Measurements from ENCODE around the gene KLHL17. TPM values are rescaled to one million over a fixed set of nuclear protein-coding genes. Genes with fewer than 3 reads are reported as not detected.

The KLHL17 gene
- total RNA-seq, 1 donor from 2014 or later = 1.0 TPM

DNA sequence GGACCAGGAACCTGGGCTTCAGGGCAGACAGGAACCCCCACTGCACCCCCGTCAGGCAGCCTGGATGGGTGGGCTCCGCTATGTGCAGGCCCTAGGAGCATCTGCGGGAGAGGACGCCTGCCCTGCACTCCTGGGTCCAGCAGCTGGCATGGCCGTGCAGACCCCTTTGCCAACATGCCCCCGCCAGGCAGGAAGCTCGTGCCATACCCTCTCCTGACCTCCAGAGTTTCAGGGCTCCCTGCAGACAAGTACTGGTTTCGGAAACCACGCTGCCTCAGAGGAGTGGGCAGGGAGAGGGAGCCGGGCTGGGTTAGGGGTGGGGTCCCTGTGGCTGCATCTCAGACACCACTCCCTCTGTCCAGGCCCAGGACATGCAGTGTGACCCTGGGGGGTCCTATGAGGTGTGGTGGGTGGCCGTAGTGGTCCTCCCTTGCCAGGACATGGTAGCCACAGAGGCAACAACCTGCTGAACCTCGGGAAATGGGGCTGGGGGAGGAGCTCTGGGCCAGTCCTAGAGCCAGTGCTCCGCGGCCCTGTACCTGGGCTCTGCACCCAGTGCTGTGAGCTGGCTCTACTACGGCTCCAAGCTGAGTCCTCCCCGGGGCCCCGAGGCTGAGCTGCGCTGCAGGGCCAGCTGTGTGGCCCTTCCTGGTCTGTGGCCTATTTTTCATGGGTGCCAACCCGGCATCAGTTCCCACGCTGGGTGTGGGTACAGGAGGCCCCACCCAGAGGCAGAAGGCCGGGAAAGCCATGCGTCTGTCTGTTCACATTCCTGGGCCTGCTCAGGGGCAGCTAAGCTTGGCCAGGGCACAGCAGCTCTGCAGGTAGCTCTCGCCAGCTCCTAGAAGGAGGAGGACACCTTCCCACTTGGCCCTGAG is 7.3 kb downstream of the KLHL17 start:
- H3K27me3 ChIP-seq (ENCODE audit: control insufficient read depth in 3 of 3, insufficient read depth in 3 of 3, low read length in 3 of 3) = peaks cover 44 to 65% (median 52%) of the 10 kb centered on the region in 3 donors
- H3K4me3 ChIP-seq (ENCODE audit: low read length in 3 of 3) = peak overlapping the region in 1 of 3 donors; percentile 22
- no peak overlapping the region for H3K9ac ChIP-seq (ENCODE audit: low read depth in 1 of 3, low read length in 3 of 3)
- H3K36me3 ChIP-seq (ENCODE audit: control insufficient read depth in 3 of 3, insufficient read depth in 3 of 3, low read length in 3 of 3) = peaks cover 0 to 2% (median 0%) of the 10 kb centered on the region in 3 donors
- no peaks in the 10 kb centered on the region for H3K9me3 ChIP-seq (ENCODE audit: control insufficient read depth in 3 of 3, low read length in 3 of 3)
- H3K4me1 ChIP-seq (ENCODE audit: control insufficient read depth in 3 of 3, insufficient read depth in 3 of 3, low read length in 3 of 3) = peaks cover 7 to 36% (median 33%) of the 10 kb centered on the region in 3 donors
- no peak overlapping the region for H3K27ac ChIP-seq (ENCODE audit: low read depth, low read length)

DNA sequence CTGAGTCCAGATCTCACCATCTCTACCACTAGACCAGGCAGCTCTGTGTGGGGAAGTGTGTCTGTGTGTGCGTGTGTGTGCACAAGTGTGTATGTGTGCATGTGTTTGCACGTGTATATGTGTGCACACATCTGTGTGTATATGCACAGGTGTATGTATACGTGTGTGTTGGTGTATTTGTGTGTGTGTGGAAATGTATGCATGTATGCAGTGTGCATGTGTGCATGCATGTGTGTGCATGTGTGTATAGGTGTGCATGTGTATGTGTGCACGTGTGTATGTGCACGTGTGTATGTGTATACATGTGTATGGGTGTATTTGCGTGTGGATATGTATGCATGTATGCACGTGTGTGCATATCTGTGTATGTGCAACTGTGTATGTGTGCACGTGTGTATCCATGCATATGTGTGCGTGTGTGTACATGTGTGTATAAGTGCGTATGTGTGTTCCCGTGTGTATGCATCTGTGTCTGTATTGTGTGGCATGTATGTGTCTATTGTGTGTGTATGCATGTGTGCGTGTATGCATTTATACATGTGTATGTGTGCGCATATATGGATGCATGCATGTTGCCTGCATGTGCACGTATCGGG is 9.0 kb downstream of the KLHL17 start:
- H3K9me3 ChIP-seq (ENCODE audit: control insufficient read depth in 3 of 3, low read length in 3 of 3) = no peaks in the 10 kb centered on the region
- H3K27me3 ChIP-seq (ENCODE audit: control insufficient read depth in 3 of 3, insufficient read depth in 3 of 3, low read length in 3 of 3) = peaks cover 53 to 70% (median 56%) of the 10 kb centered on the region in 3 donors
- peaks cover 7 to 47% (median 41%) of the 10 kb centered on the region in 3 donors for H3K4me1 ChIP-seq (ENCODE audit: control insufficient read depth in 3 of 3, insufficient read depth in 3 of 3, low read length in 3 of 3)
- no peak overlapping the region for H3K4me3 ChIP-seq (ENCODE audit: low read length in 3 of 3)
- no peak overlapping the region for H3K9ac ChIP-seq (ENCODE audit: low read depth in 1 of 3, low read length in 3 of 3)
- H3K36me3 ChIP-seq (ENCODE audit: control insufficient read depth in 3 of 3, insufficient read depth in 3 of 3, low read length in 3 of 3) = peaks cover 0 to 2% (median 0%) of the 10 kb centered on the region in 3 donors
- H3K27ac ChIP-seq (ENCODE audit: low read depth, low read length) = no peak overlapping the region

DNA sequence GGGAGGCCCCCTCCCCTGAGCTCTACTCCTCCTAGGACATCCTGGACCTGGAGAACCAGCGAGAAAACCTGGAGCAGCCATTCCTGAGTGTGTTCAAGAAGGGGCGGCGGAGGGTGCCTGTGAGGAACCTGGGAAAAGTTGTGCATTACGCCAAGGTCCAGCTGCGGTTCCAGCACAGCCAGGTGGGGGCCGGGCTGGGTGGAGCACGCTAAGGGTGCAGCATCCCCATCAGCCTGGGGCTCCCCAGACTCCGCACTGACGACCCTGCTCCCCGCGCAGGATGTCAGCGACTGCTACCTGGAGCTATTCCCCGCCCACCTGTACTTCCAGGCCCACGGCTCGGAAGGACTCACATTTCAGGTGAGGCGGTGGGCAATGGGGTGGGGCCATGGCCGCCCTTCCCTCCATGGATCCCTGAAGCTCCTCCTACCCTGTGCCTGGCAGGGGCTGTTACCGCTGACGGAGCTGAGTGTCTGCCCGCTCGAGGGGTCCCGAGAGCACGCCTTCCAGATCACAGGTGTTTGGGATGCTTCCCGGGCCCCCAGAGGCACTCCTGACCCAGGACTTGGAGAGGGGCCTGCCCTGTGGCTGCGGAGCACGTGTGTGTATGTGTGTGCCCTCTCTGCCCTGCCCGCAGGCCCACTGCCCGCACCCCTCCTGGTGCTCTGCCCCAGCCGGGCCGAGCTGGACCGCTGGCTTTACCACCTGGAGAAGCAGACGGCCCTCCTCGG is 10.0 kb downstream of the KLHL17 start:
- H3K9ac ChIP-seq (ENCODE audit: low read depth in 1 of 3, low read length in 3 of 3) = no peak overlapping the region
- no peak overlapping the region for H3K4me3 ChIP-seq (ENCODE audit: low read length in 3 of 3)
- peaks cover 0 to 1% (median 0%) of the 10 kb centered on the region in 3 donors for H3K36me3 ChIP-seq (ENCODE audit: control insufficient read depth in 3 of 3, insufficient read depth in 3 of 3, low read length in 3 of 3)
- H3K4me1 ChIP-seq (ENCODE audit: control insufficient read depth in 3 of 3, insufficient read depth in 3 of 3, low read length in 3 of 3) = peaks cover 7 to 47% (median 41%) of the 10 kb centered on the region in 3 donors
- no peak overlapping the region for H3K27ac ChIP-seq (ENCODE audit: low read depth, low read length)
- H3K27me3 ChIP-seq (ENCODE audit: control insufficient read depth in 3 of 3, insufficient read depth in 3 of 3, low read length in 3 of 3) = peaks cover 53 to 71% (median 56%) of the 10 kb centered on the region in 3 donors
- no peaks in the 10 kb centered on the region for H3K9me3 ChIP-seq (ENCODE audit: control insufficient read depth in 3 of 3, low read length in 3 of 3)

DNA sequence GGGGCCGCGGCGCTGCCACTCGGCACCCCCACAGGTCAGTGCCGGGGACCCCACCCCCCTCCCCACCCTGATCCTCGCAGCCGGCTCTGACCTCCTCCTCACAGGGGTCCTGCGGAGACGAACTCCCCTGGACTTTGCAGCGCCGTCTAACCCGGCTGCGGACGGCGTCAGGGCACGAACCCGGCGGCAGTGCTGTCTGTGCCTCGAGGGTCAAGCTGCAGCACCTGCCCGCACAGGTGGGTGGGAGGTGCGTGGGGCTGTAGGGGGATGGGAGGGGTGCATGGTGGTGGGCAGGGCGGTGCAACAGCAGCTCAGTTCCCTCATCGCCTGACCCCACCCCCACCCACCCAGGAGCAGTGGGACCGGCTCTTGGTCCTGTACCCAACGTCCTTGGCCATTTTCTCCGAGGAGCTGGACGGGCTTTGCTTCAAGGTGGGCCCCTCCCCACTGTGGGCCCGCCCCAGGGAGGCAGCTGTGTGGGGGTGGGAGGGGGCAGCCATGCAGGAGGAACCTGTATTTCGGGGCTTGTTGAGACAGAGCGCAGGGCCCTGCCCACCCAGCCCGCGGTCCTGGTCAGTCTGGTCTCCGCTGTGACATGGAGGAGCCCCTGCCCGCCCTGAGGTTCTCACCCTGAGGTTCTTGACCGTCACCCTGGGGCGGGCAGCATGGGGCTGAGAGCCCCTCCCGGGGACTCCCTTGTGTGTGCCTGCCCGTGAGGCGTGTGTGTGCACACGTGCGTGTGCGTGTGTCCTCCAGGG is 10.8 kb downstream of the KLHL17 start:
- H3K27me3 ChIP-seq (ENCODE audit: control insufficient read depth in 3 of 3, insufficient read depth in 3 of 3, low read length in 3 of 3) = peaks cover 48 to 65% (median 61%) of the 10 kb centered on the region in 3 donors
- no peak overlapping the region for H3K27ac ChIP-seq (ENCODE audit: low read depth, low read length)
- no peaks in the 10 kb centered on the region for H3K36me3 ChIP-seq (ENCODE audit: control insufficient read depth in 3 of 3, insufficient read depth in 3 of 3, low read length in 3 of 3)

DNA sequence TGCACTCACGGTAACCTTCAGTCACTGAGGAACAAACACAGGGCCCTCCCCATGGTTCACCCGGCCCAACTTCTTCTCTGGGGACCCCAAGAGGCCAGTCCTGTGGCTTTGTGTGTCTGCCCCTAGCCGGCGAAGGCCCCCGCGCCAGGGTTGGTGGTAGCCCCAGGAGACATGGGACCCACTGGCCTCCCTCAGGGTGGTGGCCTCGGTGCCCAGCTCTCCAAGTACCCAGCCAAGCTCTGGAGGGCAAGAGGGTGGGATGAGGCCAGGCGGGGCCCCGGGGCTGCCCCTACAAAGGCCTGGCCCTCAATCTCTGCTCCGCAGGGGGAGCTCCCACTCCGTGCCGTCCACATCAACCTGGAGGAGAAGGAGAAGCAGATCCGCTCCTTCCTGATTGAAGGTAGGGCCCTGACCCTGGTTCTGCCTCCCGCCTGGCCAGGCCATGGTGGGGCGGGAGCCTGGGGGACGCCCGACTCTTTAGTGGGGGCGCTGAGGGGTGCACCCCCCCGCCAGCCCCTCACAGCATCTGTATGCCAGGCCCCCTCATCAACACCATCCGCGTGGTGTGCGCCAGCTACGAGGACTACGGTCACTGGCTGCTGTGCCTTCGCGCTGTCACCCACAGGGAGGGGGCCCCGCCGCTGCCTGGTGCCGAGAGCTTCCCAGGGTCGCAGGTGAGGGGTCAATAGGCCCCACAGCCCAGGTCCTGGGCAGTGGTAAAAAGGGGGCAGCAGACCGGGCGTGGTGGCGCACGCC is 11.5 kb downstream of the KLHL17 start:
- peak overlapping the region in 1 of 3 donors; percentile 33 for H3K9ac ChIP-seq (ENCODE audit: low read depth in 1 of 3, low read length in 3 of 3)
- H3K27me3 ChIP-seq (ENCODE audit: control insufficient read depth in 3 of 3, insufficient read depth in 3 of 3, low read length in 3 of 3) = peaks cover 45 to 63% (median 59%) of the 10 kb centered on the region in 3 donors
- no peaks in the 10 kb centered on the region for H3K36me3 ChIP-seq (ENCODE audit: control insufficient read depth in 3 of 3, insufficient read depth in 3 of 3, low read length in 3 of 3)
- H3K4me3 ChIP-seq (ENCODE audit: low read length in 3 of 3) = no peak overlapping the region
- peaks cover 2 to 41% (median 35%) of the 10 kb centered on the region in 3 donors for H3K4me1 ChIP-seq (ENCODE audit: control insufficient read depth in 3 of 3, insufficient read depth in 3 of 3, low read length in 3 of 3)
- H3K27ac ChIP-seq (ENCODE audit: low read depth, low read length) = no peak overlapping the region
- no peaks in the 10 kb centered on the region for H3K9me3 ChIP-seq (ENCODE audit: control insufficient read depth in 3 of 3, low read length in 3 of 3)

More for the DNA sequence above, 10.8 kb downstream of the KLHL17 start:
- H3K4me1 ChIP-seq (ENCODE audit: control insufficient read depth in 3 of 3, insufficient read depth in 3 of 3, low read length in 3 of 3) = peaks cover 6 to 47% (median 40%) of the 10 kb centered on the region in 3 donors
- H3K4me3 ChIP-seq (ENCODE audit: low read length in 3 of 3) = no peak overlapping the region
- no peaks in the 10 kb centered on the region for H3K9me3 ChIP-seq (ENCODE audit: control insufficient read depth in 3 of 3, low read length in 3 of 3)
- H3K9ac ChIP-seq (ENCODE audit: low read depth in 1 of 3, low read length in 3 of 3) = peak overlapping the region in 1 of 3 donors; percentile 33

DNA sequence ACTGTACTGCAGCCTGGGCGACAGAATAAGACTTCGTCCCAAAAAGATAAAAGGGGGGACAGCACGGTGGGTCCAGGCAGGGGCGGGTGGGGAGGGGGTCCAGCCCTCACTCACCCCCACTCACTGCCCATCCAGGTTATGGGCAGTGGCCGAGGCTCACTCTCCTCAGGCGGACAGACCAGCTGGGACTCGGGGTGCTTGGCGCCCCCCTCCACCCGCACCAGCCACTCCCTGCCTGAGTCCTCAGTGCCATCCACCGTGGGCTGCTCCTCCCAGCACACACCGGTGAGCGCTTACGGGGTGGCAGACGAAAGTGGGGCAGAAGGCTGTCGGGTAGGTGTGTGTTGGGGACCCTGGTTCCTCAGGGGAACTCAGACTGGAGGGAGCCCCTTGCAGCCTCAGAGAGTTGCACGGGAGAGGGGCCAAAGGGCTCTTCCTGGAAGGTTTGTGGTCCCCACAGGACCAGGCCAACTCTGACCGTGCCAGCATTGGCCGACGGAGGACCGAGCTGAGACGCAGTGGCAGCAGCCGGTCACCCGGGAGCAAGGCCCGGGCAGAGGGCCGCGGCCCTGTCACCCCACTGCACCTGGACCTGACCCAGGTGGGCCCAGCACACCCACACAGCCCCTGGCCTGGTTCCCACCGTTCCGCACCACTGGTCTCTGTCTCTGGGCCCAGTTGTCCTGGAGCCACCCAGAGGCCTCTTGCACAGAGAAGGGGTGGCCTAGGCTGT is 12.5 kb downstream of the KLHL17 start:
- peak overlapping the region in 1 of 3 donors; percentile 29 for H3K4me3 ChIP-seq (ENCODE audit: low read length in 3 of 3)

DNA sequence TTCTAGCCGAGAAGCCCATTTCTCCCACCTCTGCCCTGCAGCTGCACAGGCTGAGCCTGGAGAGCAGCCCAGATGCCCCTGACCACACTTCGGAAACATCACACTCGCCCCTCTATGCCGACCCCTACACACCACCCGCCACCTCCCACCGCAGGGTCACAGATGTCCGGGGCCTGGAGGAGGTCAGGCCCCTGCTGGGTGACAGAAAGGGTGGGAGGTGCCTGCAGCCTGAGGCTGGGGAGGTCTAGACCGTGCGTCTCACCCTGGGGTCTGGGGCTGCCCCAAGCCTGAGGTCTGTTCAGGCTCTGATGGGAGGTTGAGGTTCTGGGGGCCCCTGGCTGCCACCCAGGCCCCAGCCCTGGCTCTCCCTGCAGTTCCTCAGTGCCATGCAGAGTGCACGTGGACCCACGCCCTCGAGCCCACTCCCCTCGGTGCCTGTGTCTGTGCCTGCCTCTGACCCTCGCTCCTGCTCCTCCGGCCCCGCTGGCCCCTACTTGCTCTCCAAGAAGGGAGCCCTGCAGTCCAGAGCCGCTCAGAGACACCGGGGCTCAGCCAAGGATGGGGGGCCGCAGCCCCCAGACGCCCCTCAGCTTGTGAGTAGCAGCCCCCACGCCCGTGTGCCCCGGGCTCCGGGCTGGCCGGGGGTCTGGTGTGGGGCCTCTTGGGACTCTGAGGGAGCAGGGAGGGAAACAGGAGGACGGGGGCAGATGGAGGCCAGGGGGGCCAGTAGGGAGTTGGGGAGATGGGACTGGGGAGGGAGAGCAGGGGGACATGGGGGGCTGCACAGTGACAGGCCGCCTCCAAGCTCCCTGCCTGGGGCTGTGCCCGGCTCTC is 13.3 kb downstream of the KLHL17 start:
- Histone ChIP-seq H3K36me3 (ENCODE audit: control insufficient read depth in 3 of 3, insufficient read depth in 3 of 3, low read length in 3 of 3) (peaks cover 0 to 7% (median 0%) of the 10 kb centered on the region in 3 donors), H3K27me3 (ENCODE audit: control insufficient read depth in 3 of 3, insufficient read depth in 3 of 3, low read length in 3 of 3) (peaks cover 30 to 51% (median 43%) of the 10 kb centered on the region in 3 donors), H3K4me3 (ENCODE audit: low read length in 3 of 3) (no peak overlapping the region), H3K9me3 (ENCODE audit: control insufficient read depth in 3 of 3, low read length in 3 of 3) (no peaks in the 10 kb centered on the region), H3K4me1 (ENCODE audit: control insufficient read depth in 3 of 3, insufficient read depth in 3 of 3, low read length in 3 of 3) (peaks cover 5 to 42% (median 31%) of the 10 kb centered on the region in 3 donors), H3K9ac (ENCODE audit: low read depth in 1 of 3, low read length in 3 of 3) (peak overlapping the region; percentile 6 to 70 (median 43)), H3K27ac (ENCODE audit: low read depth, low read length) (no peak overlapping the region)

More for the DNA sequence above, 12.5 kb downstream of the KLHL17 start:
- H3K4me1 ChIP-seq (ENCODE audit: control insufficient read depth in 3 of 3, insufficient read depth in 3 of 3, low read length in 3 of 3) = peaks cover 0 to 34% (median 30%) of the 10 kb centered on the region in 3 donors
- H3K9ac ChIP-seq (ENCODE audit: low read depth in 1 of 3, low read length in 3 of 3) = peak overlapping the region; percentile 6 to 70 (median 43)
- H3K27me3 ChIP-seq (ENCODE audit: control insufficient read depth in 3 of 3, insufficient read depth in 3 of 3, low read length in 3 of 3) = peaks cover 37 to 54% (median 51%) of the 10 kb centered on the region in 3 donors
- H3K9me3 ChIP-seq (ENCODE audit: control insufficient read depth in 3 of 3, low read length in 3 of 3) = no peaks in the 10 kb centered on the region
- H3K36me3 ChIP-seq (ENCODE audit: control insufficient read depth in 3 of 3, insufficient read depth in 3 of 3, low read length in 3 of 3) = no peaks in the 10 kb centered on the region
- H3K27ac ChIP-seq (ENCODE audit: low read depth, low read length) = no peak overlapping the region

DNA sequence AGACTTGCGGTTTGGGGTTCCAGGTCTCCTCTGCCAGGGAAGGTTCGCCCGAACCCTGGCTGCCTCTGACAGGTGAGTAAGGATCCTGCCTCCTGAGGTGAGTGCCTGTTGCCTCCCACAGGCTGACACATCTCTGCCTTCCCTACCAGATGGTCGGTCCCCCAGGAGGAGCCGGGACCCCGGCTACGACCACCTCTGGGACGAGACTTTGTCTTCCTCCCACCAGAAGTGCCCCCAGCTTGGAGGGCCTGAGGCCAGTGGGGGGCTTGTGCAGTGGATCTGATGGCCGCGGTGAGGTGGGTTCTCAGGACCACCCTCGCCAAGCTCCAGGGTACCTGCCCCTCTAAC is 13.9 kb downstream of the KLHL17 start:
- H3K9ac ChIP-seq (ENCODE audit: low read depth in 1 of 3, low read length in 3 of 3) = no peak overlapping the region
- peaks cover 0 to 13% (median 0%) of the 10 kb centered on the region in 3 donors for H3K36me3 ChIP-seq (ENCODE audit: control insufficient read depth in 3 of 3, insufficient read depth in 3 of 3, low read length in 3 of 3)
- no peak overlapping the region for H3K27ac ChIP-seq (ENCODE audit: low read depth, low read length)
- H3K27me3 ChIP-seq (ENCODE audit: control insufficient read depth in 3 of 3, insufficient read depth in 3 of 3, low read length in 3 of 3) = peaks cover 24 to 49% (median 37%) of the 10 kb centered on the region in 3 donors
- no peaks in the 10 kb centered on the region for H3K9me3 ChIP-seq (ENCODE audit: control insufficient read depth in 3 of 3, low read length in 3 of 3)
- H3K4me1 ChIP-seq (ENCODE audit: control insufficient read depth in 3 of 3, insufficient read depth in 3 of 3, low read length in 3 of 3) = peaks cover 9 to 48% (median 31%) of the 10 kb centered on the region in 3 donors
- H3K4me3 ChIP-seq (ENCODE audit: low read length in 3 of 3) = no peak overlapping the region
